IPS-20b (cell line): Measurements from ENCODE around the gene SPSB4.

Experiments used
- H3K27ac ChIP-seq: one replicate; pipeline ENCODE4 v1.5.1; 2013; ENCODE audit warnings: low read length
- H3K27me3 ChIP-seq: 2 replicates; pipeline ENCODE4 v1.6.1; 2013; ENCODE audit warnings: mild to moderate bottlenecking, low read length, inconsistent platforms; ENCODE audit not compliant: insufficient read depth
- H3K36me3 ChIP-seq: 2 replicates; pipeline ENCODE4 v1.6.1; 2013; ENCODE audit warnings: low read depth, mild to moderate bottlenecking, inconsistent platforms, low read length, moderate library complexity; ENCODE audit not compliant: insufficient read depth
- H3K4me1 ChIP-seq: 2 replicates; pipeline ENCODE4 v1.6.1; 2013; ENCODE audit warnings: mild to moderate bottlenecking, control low read depth, inconsistent platforms, low read length, moderate library complexity; ENCODE audit not compliant: insufficient read depth
- H3K4me3 ChIP-seq: 2 replicates; pipeline ENCODE4 v1.5.1; 2013; ENCODE audit warnings: mild to moderate bottlenecking, low read length, inconsistent platforms
- H3K9ac ChIP-seq: 2 replicates; pipeline ENCODE4 v1.6.1; 2013; ENCODE audit warnings: low read depth, mild to moderate bottlenecking, inconsistent platforms, low read length, moderate library complexity
- H3K9me3 ChIP-seq: 2 replicates; pipeline ENCODE4 v1.6.1; 2013; ENCODE audit warnings: mild to moderate bottlenecking, low read depth, low read length, inconsistent platforms; ENCODE audit not compliant: insufficient read depth

The SPSB4 gene

DNA sequence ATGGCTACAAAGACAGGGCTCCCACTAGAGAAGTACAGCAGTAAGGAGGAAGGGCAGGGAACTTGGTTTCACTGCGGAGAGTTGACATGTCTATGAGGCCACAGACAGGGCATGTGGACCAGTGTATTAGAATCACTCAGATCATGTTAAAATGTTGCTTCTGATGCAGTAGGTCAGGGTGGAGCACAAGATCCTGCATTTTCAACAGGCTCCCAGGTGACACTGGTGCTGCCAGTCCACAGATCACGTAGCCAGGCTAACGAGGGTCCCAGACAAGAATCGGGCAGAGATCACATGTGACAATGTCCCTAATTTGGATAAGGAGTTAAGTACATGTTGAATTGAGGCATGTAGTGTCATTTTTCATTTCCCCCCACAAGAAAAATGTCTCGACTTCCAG, 73.6 kb downstream of the SPSB4 start:
- Histone ChIP-seq H3K27me3 (no peaks in the 10 kb centered on the region), H3K9ac (no peak overlapping the region), H3K36me3 (no peaks in the 10 kb centered on the region), H3K4me3 (no peak overlapping the region), H3K27ac (no peak overlapping the region), H3K4me1 (no peaks in the 10 kb centered on the region), H3K9me3 (no peaks in the 10 kb centered on the region)

DNA sequence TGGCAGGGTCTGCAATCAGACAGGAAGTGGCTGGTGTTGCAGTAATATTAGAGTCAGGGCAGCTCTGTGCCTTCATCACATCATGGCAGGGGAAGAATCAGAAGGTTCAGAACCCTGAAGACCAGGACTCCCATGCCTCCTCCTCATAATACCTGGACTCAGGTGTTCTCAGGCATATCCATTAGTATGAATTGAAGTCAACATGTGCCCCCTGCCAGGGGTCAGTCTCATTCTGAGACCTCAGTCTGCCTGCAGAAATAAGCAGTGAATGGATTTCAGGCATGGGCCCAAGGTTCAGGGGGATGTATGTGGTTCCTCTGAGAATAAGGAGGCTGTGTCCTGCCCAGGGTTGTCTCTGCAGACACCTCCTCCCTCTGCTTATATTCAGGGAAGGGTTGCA, 74.2 kb downstream of the SPSB4 start:
- no peaks in the 10 kb centered on the region for H3K27me3 ChIP-seq
- H3K9me3 ChIP-seq = no peaks in the 10 kb centered on the region
- no peak overlapping the region for H3K9ac ChIP-seq
- no peaks in the 10 kb centered on the region for H3K36me3 ChIP-seq
- no peak overlapping the region for H3K4me3 ChIP-seq
- no peak overlapping the region for H3K27ac ChIP-seq
- H3K4me1 ChIP-seq = no peaks in the 10 kb centered on the region

DNA sequence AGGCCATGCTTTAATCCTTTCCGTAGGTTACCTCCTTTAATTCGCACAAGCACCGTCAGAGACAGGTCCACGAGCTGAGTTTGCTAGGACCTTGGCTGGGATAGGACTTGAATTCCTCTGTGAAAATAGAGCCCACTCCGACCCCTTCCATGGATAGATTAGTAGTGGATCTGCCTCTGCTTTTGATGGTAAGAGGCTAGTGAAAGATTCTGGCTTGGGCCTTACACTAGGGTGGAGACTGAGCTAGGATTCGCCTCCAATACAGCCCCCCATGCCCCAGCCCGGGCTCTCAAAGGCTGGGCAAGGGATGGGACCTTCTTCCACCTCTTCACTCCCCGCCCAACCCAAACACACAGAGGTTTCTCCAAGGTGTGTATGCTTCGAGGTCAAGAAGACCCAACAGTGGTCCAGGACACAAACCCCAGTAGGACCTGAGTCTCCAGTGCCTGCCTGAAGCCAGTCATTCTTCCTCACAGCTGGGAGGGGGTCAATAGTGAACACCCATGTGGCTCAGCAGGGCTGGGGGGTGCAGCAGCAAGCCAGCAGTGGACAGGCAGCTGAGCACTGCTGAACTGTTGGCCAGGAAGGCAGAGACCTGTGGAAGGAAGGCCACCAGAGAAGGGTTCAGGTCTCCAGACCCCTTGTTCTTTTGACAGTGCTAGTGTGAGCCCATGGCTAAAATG, 75.7 kb downstream of the SPSB4 start:
- H3K9me3 ChIP-seq = no peaks in the 10 kb centered on the region
- H3K4me1 ChIP-seq = no peaks in the 10 kb centered on the region
- no peak overlapping the region for H3K4me3 ChIP-seq
- no peak overlapping the region for H3K9ac ChIP-seq
- H3K27me3 ChIP-seq = no peaks in the 10 kb centered on the region
- H3K27ac ChIP-seq = no peak overlapping the region
- no peaks in the 10 kb centered on the region for H3K36me3 ChIP-seq

DNA sequence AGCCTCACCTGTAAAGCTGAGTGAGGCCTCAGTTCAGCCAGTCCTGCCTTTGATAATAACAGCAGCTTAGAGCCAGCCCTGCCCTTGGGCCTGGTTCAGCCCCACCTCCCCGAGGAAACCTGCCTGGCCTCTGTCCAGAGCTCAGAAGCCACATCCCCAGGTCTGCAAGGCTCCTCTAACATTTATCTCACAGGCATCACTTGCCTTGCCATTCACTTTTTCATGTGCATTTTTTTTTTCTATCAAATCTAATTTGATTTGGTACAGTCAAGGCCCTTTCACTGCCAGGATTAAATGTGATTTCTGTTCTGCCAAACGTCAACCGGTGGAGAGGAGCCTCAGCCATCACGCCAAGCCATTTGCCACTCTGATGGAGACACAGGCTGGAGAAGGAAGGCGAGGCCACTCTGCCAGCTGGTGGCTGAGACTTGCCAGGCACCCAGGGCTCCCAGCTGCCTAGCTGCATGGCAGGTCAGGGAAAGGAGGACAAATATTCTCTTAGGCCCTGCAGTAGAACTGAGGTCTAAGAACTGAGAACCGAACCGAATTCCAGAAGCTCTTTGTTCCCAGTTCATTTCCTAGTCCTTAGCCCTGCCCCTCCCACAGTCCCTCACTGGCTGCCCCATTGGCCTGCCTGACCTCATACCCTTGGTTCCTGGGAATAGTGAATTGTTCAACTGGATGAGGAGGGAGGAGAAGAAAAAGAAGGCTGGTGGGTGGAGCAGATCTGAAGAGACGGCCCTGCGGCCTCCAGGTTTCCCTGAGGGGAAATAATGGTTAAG, 76.4 kb downstream of the SPSB4 start:
- H3K36me3 ChIP-seq = no peaks in the 10 kb centered on the region
- H3K9ac ChIP-seq = no peak overlapping the region
- H3K27ac ChIP-seq = no peak overlapping the region
- no peak overlapping the region for H3K4me3 ChIP-seq
- H3K27me3 ChIP-seq = no peaks in the 10 kb centered on the region
- H3K4me1 ChIP-seq = no peaks in the 10 kb centered on the region
- no peaks in the 10 kb centered on the region for H3K9me3 ChIP-seq

- no peaks in the 10 kb centered on the region for H3K4me1 ChIP-seq
Measured at GRCh38 chr3:141128126-141128777, 77.1 kb downstream of the SPSB4 start.

DNA sequence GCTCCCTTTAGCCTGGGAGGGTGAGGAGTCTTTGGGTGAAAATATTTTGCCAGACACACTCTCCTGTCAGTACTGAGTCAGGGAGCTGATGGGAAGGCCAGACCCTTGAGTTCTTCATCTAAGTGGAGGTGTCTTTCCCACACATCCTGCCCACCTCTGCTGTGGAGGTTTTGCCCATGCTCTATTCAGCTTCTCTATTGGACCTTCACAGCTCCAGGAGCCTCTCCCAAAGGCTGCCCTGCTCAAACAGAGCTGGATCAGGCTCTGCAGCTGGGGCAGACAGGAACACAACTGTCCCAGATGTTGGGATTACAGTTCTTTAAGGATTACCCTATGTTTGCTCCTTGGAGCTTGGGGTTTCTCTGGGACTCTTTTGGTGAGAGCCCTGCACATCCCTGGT, 77.9 kb downstream of the SPSB4 start:
- H3K4me1 ChIP-seq = no peaks in the 10 kb centered on the region
- no peaks in the 10 kb centered on the region for H3K27me3 ChIP-seq
- no peak overlapping the region for H3K9ac ChIP-seq
- H3K36me3 ChIP-seq = no peaks in the 10 kb centered on the region
- H3K4me3 ChIP-seq = no peak overlapping the region
- no peaks in the 10 kb centered on the region for H3K9me3 ChIP-seq
- no peak overlapping the region for H3K27ac ChIP-seq

More at GRCh38 chr3:141128126-141128777, 77.1 kb downstream of the SPSB4 start:
- no peak overlapping the region for H3K9ac ChIP-seq
- H3K9me3 ChIP-seq = no peaks in the 10 kb centered on the region
- no peaks in the 10 kb centered on the region for H3K36me3 ChIP-seq
- no peak overlapping the region for H3K27ac ChIP-seq
- H3K27me3 ChIP-seq = no peaks in the 10 kb centered on the region
- H3K4me3 ChIP-seq = no peak overlapping the region

DNA sequence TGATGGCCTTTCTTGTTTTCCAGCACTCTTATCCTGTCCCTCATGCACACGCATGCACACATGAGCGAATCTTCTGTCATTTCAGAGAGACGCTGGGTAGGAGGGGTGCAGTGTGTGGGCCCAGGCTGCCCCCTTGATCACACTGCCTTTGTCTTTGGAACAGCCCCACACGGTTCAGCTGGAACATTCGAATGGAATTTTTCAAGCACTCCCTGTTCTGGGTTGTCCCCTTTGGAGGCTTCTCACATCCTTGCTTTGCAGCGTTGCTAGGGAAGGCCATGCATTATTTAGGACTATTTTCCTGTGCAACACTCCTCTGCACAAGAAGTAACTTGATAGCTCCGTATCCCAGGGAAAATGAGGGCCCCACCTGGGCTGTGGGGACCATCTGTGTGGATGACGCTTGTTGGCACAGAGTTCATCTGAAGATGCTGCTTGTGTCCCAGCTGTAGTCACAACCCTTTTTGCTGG, 78.4 kb downstream of the SPSB4 start:
- no peaks in the 10 kb centered on the region for H3K9me3 ChIP-seq
- H3K36me3 ChIP-seq = no peaks in the 10 kb centered on the region
- H3K27ac ChIP-seq = no peak overlapping the region
- H3K4me3 ChIP-seq = no peak overlapping the region
- no peaks in the 10 kb centered on the region for H3K27me3 ChIP-seq
- H3K9ac ChIP-seq = no peak overlapping the region
- H3K4me1 ChIP-seq = no peaks in the 10 kb centered on the region

GRCh38 chr3:141143517-141143916, 92.4 kb downstream of the SPSB4 start:
- H3K9ac ChIP-seq = no peak overlapping the region
- no peaks in the 10 kb centered on the region; the same call in 1 of the 2 replicates for H3K4me1 ChIP-seq
- no peaks in the 10 kb centered on the region for H3K36me3 ChIP-seq
- H3K9me3 ChIP-seq = peaks cover 24% of the 10 kb centered on the region
- H3K27me3 ChIP-seq = no peaks in the 10 kb centered on the region
- H3K4me3 ChIP-seq = no peak overlapping the region
- no peak overlapping the region for H3K27ac ChIP-seq

DNA sequence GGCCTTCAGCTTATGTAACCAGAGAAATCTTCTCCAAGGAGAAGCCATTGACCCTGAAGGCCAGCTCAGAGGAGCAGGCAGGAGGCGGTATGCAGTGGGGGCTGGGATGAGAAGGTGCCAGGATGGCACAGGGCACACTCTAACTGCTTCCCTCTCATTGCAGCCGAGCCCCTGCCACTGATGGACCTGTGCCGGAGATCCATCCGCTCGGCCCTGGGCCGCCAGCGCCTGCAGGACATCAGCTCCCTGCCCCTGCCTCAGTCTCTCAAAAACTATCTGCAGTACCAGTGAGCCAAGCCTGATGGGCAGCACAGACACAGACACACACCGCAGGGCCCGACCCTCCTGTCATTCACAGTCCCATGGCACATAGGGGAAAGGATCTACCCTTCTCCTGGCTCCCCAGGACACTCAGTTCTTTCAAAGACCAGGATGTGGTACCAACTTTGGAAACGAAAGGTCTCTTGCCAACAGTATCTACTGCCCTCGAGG, 95.9 kb downstream of the SPSB4 start:
- no peaks in the 10 kb centered on the region for H3K27me3 ChIP-seq
- H3K4me3 ChIP-seq = no peak overlapping the region
- peaks cover 11% of the 10 kb centered on the region for H3K9me3 ChIP-seq
- no peak overlapping the region for H3K27ac ChIP-seq
- H3K36me3 ChIP-seq = no peaks in the 10 kb centered on the region
- H3K4me1 ChIP-seq = no peaks in the 10 kb centered on the region; the same call in 1 of the 2 replicates
- no peak overlapping the region for H3K9ac ChIP-seq

DNA sequence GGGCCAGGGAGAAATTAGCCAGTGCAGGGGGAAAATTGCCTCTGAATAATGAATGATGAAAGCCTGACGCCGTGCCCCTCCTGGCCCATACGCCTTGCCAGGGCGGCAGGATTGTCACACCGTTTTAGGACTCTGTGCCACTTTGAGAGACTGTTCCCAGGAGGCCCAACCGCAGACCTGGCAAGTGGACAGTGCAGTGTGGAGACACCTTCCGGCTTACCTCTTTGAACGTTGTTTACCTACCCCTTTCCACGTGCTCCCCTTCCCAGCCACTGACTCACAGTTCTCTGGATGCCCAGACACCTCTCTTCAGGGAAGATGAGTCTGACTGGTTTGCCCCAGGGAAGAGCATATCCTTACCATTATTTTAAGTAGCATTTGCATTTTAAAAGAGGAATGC, 96.5 kb downstream of the SPSB4 start:
- Histone ChIP-seq H3K9me3 (peaks cover 6% of the 10 kb centered on the region; the same call in 1 of the 2 replicates), H3K27ac (no peak overlapping the region), H3K27me3 (no peaks in the 10 kb centered on the region), H3K9ac (no peak overlapping the region), H3K4me3 (no peak overlapping the region), H3K4me1 (no peaks in the 10 kb centered on the region; the same call in 1 of the 2 replicates), H3K36me3 (no peaks in the 10 kb centered on the region)

- Histone ChIP-seq H3K27ac (no peak overlapping the region), H3K4me3 (no peak overlapping the region), H3K4me1 (no peaks in the 10 kb centered on the region; the same call in 1 of the 2 replicates), H3K36me3 (no peaks in the 10 kb centered on the region), H3K27me3 (no peaks in the 10 kb centered on the region), H3K9ac (no peak overlapping the region), H3K9me3 (peaks cover 3% of the 10 kb centered on the region; the same call in 1 of the 2 replicates)
Measured at GRCh38 chr3:141148169-141148568, 97.0 kb downstream of the SPSB4 start.
